ENCODE measurements around the gene ATRNL1.

DNA sequence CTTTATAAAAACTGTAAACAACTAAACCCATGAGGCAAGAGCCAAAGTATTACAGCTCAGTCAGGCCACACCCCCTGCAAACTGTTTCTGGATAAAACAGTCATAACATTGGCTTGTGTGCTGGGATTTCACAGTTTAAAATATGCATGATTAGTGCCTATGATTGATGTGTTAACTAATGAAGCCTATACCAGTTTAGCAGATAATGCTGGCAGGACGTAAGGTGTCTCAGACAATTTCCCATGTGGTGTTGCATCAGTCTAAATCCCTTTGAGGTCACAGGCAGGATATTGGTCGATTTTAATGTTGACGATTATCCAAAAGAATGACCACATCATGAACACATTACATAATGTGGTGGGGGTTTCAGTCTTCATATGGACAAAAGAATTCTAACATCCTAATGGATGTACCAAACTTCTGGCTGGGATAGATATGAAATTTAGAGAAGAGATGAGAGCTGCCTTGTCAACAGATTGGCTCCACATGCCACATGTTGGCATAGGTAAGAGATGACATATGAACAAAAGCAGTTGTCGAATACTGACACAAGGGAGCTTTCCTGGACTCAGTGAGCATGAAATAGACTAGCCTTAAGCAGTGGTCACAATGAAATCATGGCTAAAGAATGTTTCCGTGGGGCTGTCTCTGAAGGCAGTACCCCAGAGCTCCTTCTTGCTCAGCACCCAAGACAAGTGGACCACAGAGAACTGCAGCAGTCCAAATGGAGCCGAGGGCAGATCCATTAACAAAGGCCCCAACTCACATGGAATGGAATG is 734.3 kb downstream of the ATRNL1 start:
- TF ChIP-seq, protein P1, sequence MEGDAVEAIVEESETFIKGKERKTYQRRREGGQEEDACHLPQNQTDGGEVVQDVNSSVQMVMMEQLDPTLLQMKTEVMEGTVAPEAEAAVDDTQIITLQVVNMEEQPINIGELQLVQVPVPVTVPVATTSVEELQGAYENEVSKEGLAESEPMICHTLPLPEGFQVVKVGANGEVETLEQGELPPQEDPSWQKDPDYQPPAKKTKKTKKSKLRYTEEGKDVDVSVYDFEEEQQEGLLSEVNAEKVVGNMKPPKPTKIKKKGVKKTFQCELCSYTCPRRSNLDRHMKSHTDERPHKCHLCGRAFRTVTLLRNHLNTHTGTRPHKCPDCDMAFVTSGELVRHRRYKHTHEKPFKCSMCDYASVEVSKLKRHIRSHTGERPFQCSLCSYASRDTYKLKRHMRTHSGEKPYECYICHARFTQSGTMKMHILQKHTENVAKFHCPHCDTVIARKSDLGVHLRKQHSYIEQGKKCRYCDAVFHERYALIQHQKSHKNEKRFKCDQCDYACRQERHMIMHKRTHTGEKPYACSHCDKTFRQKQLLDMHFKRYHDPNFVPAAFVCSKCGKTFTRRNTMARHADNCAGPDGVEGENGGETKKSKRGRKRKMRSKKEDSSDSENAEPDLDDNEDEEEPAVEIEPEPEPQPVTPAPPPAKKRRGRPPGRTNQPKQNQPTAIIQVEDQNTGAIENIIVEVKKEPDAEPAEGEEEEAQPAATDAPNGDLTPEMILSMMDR (conservative IDR thresholded peaks at IDR 0.05; ENCODE audit: low read depth in 2 of 2): no peak
- TF ChIP-seq JUNB (IDR thresholded peaks at IDR 0.05; ENCODE audit: unreplicated experiment): no peak
- no peak for TF ChIP-seq EZH2 (IDR thresholded peaks at IDR 0.05; ENCODE audit: low read depth, unreplicated experiment)
- TF ChIP-seq, protein P2, sequence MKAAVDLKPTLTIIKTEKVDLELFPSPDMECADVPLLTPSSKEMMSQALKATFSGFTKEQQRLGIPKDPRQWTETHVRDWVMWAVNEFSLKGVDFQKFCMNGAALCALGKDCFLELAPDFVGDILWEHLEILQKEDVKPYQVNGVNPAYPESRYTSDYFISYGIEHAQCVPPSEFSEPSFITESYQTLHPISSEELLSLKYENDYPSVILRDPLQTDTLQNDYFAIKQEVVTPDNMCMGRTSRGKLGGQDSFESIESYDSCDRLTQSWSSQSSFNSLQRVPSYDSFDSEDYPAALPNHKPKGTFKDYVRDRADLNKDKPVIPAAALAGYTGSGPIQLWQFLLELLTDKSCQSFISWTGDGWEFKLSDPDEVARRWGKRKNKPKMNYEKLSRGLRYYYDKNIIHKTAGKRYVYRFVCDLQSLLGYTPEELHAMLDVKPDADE (IDR thresholded peaks at IDR 0.05): no peak

Measured in GM23338 (cell line).